GM18870 (cell line): Measurements from ENCODE around the gene ZNF326.
"Not testable (repeated sequence)": the region's sequence is repeated elsewhere in the genome, so short reads cannot be mapped to it uniquely, and the experiment has no call there.

Experiments
- ATAC-seq: cut with Tn5 transposase; IDR thresholded peaks from one replicate; pipeline ENCODE4 v1.9.1; 2021; ENCODE audit warnings: moderate library complexity; ENCODE audit not compliant: unreplicated experiment

Gene ZNF326

GRCh38 chr1:89995598-89996449 is 914 bp downstream of the ZNF326 start:
- no peak for ATAC-seq

GRCh38 chr1:89996450-89997110 is 1.7 kb downstream of the ZNF326 start:
- no peak for ATAC-seq

GRCh38 chr1:89997152-89997551 is 2.2 kb downstream of the ZNF326 start:
- not testable (repeated sequence) for ATAC-seq

- no peak for ATAC-seq
Measured at GRCh38 chr1:89998306-89998705, 3.4 kb downstream of the ZNF326 start.

GRCh38 chr1:89999208-89999607 is 4.3 kb downstream of the ZNF326 start:
- no peak for ATAC-seq

- no peak for ATAC-seq
Measured at GRCh38 chr1:89999628-90000027, 4.7 kb downstream of the ZNF326 start.

- no peak for ATAC-seq
Measured at GRCh38 chr1:90000934-90001676, 6.2 kb downstream of the ZNF326 start.

GRCh38 chr1:90007979-90008404 is 13.1 kb downstream of the ZNF326 start:
- no peak for ATAC-seq

GRCh38 chr1:90012300-90012699 is 17.4 kb downstream of the ZNF326 start:
- no peak for ATAC-seq

- ATAC-seq: no peak
Measured at GRCh38 chr1:90023691-90024090, 28.8 kb downstream of the ZNF326 start.

- no peak for ATAC-seq
Measured at GRCh38 chr1:90027281-90027680, 32.4 kb downstream of the ZNF326 start.

GRCh38 chr1:90039652-90040051 is 44.7 kb downstream of the ZNF326 start:
- ATAC-seq: no peak

- ATAC-seq: no peak
Measured at GRCh38 chr1:90043586-90043985, 48.7 kb downstream of the ZNF326 start.

GRCh38 chr1:90044346-90044745 is 49.4 kb downstream of the ZNF326 start:
- ATAC-seq: no peak

- no peak for ATAC-seq
Measured at GRCh38 chr1:90045853-90046563, 51.1 kb downstream of the ZNF326 start.

- no peak for ATAC-seq
Measured at GRCh38 chr1:90046635-90047034, 51.7 kb downstream of the ZNF326 start.

- no peak for ATAC-seq
Measured at GRCh38 chr1:90048043-90048442, 53.1 kb downstream of the ZNF326 start.

- not testable (repeated sequence) for ATAC-seq
Measured at GRCh38 chr1:90062700-90063643, 68.1 kb downstream of the ZNF326 start.

GRCh38 chr1:90064109-90064508 is 69.2 kb downstream of the ZNF326 start:
- not testable (repeated sequence) for ATAC-seq
